Esophagus muscularis mucosa (tissue), 4 donors: Measurements from ENCODE around the gene PKP2. TPM values are rescaled to one million over a fixed set of nuclear protein-coding genes. Genes with fewer than 3 reads are reported as not detected.

Experiments used
- DNase-seq: peaks from one replicate; pipeline ENCODE4 v3.0.0-alpha.2; 2017; ENCODE audit errors: extremely low spot score
- H3K27ac ChIP-seq, 4 donors: fragments of 200-600 bp; sonication (generic); replicated peaks in 1 of 4; 1 replicate in 3 of 4; 2 replicates in 1 of 4; pipeline ENCODE4 v1.5.1; 2016 to 2019; ENCODE audit warnings: mild to moderate bottlenecking in 1 of 4
- H3K27me3 ChIP-seq, 4 donors: fragments of 200-600 bp; sonication (generic); one replicate each; pipeline versions ENCODE4 v1.5.1 to v1.6.0; 2016 to 2019
- H3K36me3 ChIP-seq, 4 donors: fragments of 200-600 bp; sonication (generic); one replicate each; pipeline ENCODE4 v1.5.1; 2016 to 2019
- H3K4me1 ChIP-seq, 4 donors: fragments of 200-600 bp; sonication (generic); one replicate each; pipeline ENCODE4 v1.5.1; 2016 to 2019
- H3K4me3 ChIP-seq, 4 donors: fragments of 200-600 bp; sonication (generic); 1 replicate in 2 of 4; 2 replicates in 2 of 4; pipeline ENCODE4 v1.5.1; 2016 to 2019; ENCODE audit warnings: mild to moderate bottlenecking in 4 of 4, moderate library complexity in 1 of 4
- H3K9me3 ChIP-seq, 4 donors: fragments of 200-600 bp; sonication (generic); 1 replicate in 3 of 4; 2 replicates in 1 of 4; pipeline ENCODE4 v1.5.1; 2016 to 2019
- EP300 ChIP-seq: sonication (generic); formaldehyde crosslinking; IDR thresholded peaks from one replicate; pipeline ENCODE4 v1.6.1; 2017; ENCODE audit warnings: antibody characterized with exemption
- POLR2A ChIP-seq: fragments of 450-650 bp; IDR thresholded peaks from one replicate; pipeline ENCODE4 v1.6.1; 2017; ENCODE audit warnings: antibody characterized with exemption, moderate library complexity, mild to moderate bottlenecking, low read depth
- POLR2AphosphoS5 ChIP-seq, 2 donors: sonication (generic); formaldehyde crosslinking; IDR thresholded peaks; one replicate each; pipeline ENCODE4 v1.6.1; 2017; ENCODE audit warnings: antibody characterized with exemption in 2 of 2
- WGBS: methylation state at CpG from one replicate; pipeline ENCODE4 v1.1.5; 2018; 5-methylcytosine and 5-hydroxymethylcytosine counted together
- intact Hi-C: fragments of 100-400 bp; cut with DNase I; formaldehyde crosslinking; loops from one replicate; pipeline ENCODE4 v1.15.1; 2023
- total RNA-seq, 4 donors: library from RNA; depleted of rRNA; stranded (reverse); fragments of >200 nt; gene quantifications; one replicate each; pipeline versions ENCODE4 v1.1.0 to v1.2.1, GENCODE V29; 2016
- TF ChIP-seq, protein P1 (sequence below), 3 experiments: fragments of 200-600 bp in 2 of 3; fragments of 450-650 bp in 1 of 3; sonication (generic) in 2 of 3; IDR thresholded peaks; one replicate each; pipeline ENCODE4 v1.5.1; 2017 to 2019; ENCODE audit warnings: antibody characterized with exemption in 3 of 3, mild to moderate bottlenecking in 2 of 3, moderate library complexity in 1 of 3

The PKP2 gene
- total RNA-seq, 4 donors from 2014 or later: 1.2 to 1.5 (median 1.3) TPM

DNA sequence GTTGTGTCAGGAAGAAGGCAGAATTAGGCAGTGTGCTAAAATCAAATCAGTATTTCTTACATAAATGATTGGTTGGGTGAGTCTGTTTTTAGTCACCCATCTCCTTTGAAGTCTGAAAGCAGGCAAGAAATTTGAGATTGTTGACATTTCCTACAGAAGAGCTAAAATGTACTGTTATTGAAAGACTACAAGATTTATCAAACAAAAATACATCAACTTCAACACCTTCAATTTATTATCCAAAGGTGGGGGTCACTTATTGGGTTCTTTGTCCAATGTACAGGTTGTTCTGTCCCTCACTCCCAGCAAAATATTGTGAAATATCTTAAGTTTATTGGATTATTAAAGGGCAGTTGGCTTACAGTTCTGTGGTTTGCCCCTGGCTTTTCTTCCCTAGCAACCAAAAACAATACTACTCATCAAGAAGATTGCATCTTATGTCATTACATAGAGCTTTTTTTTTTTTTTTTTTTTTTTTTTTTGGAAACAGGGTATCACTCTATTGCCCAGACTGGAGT is 20.6 kb upstream of the PKP2 start:
- DNase-seq: no peak
- intact Hi-C loops: loop anchor here (5.0 kb wide), 1 partner anchor 160 kb away; the partner anchor contains the start of gene YARS2
- H3K4me1 ChIP-seq: peaks cover 0 to 9% (median 4%) of the 10 kb centered on the region in 4 donors
- H3K9me3 ChIP-seq: no peaks in the 10 kb centered on the region
- no peaks in the 10 kb centered on the region for H3K36me3 ChIP-seq
- no peaks in the 10 kb centered on the region for H3K27me3 ChIP-seq
- no peak overlapping the region for H3K27ac ChIP-seq
- TF ChIP-seq, protein P1, sequence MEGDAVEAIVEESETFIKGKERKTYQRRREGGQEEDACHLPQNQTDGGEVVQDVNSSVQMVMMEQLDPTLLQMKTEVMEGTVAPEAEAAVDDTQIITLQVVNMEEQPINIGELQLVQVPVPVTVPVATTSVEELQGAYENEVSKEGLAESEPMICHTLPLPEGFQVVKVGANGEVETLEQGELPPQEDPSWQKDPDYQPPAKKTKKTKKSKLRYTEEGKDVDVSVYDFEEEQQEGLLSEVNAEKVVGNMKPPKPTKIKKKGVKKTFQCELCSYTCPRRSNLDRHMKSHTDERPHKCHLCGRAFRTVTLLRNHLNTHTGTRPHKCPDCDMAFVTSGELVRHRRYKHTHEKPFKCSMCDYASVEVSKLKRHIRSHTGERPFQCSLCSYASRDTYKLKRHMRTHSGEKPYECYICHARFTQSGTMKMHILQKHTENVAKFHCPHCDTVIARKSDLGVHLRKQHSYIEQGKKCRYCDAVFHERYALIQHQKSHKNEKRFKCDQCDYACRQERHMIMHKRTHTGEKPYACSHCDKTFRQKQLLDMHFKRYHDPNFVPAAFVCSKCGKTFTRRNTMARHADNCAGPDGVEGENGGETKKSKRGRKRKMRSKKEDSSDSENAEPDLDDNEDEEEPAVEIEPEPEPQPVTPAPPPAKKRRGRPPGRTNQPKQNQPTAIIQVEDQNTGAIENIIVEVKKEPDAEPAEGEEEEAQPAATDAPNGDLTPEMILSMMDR (IDR thresholded peaks at IDR 0.05): no peak
- TF ChIP-seq POLR2A: no peak
- TF ChIP-seq POLR2AphosphoS5 (IDR thresholded peaks at IDR 0.05): no peak
- TF ChIP-seq EP300: no peak
- H3K4me3 ChIP-seq: no peak overlapping the region

DNA sequence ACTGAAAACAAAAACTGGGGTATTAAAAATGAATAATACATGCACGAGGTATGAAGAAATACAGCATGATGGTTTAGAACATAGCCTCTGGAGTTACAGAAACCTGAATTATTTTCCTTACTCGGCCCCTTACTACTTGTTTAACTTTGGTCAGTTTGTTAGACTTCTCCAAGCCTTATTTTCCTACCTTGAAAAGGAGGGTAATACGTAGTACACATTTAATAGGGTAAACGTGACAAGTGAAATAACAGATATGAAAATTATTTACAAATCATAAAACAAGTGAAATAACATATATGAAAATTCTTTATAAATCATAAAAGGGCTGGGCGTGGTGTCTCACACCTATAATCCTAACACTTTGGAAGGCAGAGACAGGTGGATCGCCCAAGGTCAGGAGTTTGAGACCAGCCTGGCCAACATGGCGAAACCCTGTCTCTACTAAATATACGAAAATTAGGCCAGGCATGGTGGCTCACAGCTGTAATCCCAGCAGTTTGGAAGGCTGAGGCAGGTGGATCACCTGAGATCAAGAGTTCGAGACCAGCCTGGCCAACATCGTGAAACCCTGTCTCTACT is 11.4 kb upstream of the PKP2 start:
- WGBS: 80% methylated on average over 10 of the region's 10 CpGs
- no peaks in the 10 kb centered on the region for H3K9me3 ChIP-seq
- no peak for TF ChIP-seq POLR2AphosphoS5 (IDR thresholded peaks at IDR 0.05)
- TF ChIP-seq, protein P1 (IDR thresholded peaks at IDR 0.05): no peak
- no peak for TF ChIP-seq POLR2A
- TF ChIP-seq EP300: no peak
- intact Hi-C loops: no loop called here
- H3K27me3 ChIP-seq: no peaks in the 10 kb centered on the region
- DNase-seq: no peak
- no peaks in the 10 kb centered on the region for H3K36me3 ChIP-seq
- H3K27ac ChIP-seq: no peak overlapping the region
- H3K4me3 ChIP-seq: no peak overlapping the region
- no peaks in the 10 kb centered on the region for H3K4me1 ChIP-seq

DNA sequence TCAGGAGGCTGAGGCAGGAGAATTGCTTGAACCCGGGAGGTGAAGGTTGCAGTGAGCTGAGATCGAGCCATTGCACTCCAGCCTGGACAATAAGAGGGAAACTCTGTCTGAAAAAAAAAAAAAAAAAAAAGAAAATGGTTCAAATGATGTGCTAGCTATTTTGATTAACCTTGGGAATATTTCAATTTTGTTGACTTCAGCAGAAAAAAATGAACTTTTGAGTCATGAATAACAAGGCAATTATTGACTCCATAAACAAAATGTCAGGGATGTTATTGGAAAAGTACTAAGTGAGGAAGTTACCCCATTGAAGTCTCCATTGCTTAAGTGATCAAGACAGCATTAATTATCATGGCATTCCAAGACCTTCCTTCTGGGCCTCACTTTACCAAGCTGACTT is 10.6 kb upstream of the PKP2 start:
- no peak for TF ChIP-seq POLR2AphosphoS5 (IDR thresholded peaks at IDR 0.05)
- TF ChIP-seq POLR2A: no peak
- TF ChIP-seq, protein P1 (IDR thresholded peaks at IDR 0.05): no peak
- no peak for TF ChIP-seq EP300
- Histone ChIP-seq H3K4me3 (no peak overlapping the region), H3K4me1 (no peaks in the 10 kb centered on the region), H3K36me3 (no peaks in the 10 kb centered on the region), H3K27me3 (no peaks in the 10 kb centered on the region), H3K27ac (no peak overlapping the region), H3K9me3 (no peaks in the 10 kb centered on the region)
- intact Hi-C loops: no loop called here
- no peak for DNase-seq
- 98% methylated on average over 2 of the region's 2 CpGs for WGBS

DNA sequence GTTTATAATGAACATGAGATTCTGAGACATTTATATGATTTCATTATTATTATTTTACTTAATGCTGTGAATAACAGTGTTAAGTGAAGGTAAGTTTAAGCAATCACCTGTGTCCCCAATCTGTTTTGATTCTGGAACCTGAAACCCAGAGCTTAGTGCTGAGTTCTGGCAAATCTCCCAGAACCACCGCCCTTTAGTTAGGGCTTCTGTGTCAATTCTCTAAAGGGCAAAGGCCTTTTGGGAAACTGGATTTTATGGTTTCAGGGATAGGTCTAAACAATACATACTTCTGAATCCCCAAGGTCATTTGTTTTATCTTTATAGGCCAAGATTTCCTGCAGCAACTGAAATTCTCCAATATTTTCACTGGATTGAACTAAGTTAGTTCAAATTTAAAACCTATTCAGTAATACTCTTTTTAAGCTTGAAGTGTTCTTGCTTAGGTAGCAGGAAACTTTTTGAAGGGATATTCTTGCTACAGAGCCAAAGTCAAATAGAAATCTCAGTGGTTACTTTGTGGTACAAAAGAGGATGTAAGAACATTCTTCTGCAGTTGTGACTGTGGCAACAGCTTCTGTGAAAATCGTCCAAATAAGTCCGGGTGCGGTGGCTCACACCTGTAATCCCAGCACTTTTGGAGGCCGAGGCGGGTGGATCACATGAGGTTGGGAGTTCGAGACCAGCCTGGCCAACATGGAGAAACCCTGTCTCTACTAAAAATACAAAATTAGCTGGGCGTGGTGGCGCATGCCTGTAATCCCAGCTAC is 10.0 kb upstream of the PKP2 start:
- Histone ChIP-seq H3K27ac (no peak overlapping the region), H3K9me3 (no peaks in the 10 kb centered on the region), H3K36me3 (no peaks in the 10 kb centered on the region), H3K4me3 (no peak overlapping the region), H3K27me3 (no peaks in the 10 kb centered on the region), H3K4me1 (no peaks in the 10 kb centered on the region)
- TF ChIP-seq POLR2AphosphoS5 (IDR thresholded peaks at IDR 0.05) (no peak), POLR2A (no peak), EP300 (no peak)
- TF ChIP-seq, protein P1 (IDR thresholded peaks at IDR 0.05): no peak
- 74% methylated on average over 9 of the region's 9 CpGs for WGBS
- intact Hi-C loops: no loop called here
- DNase-seq: no peak
